CD14-positive monocyte (primary cell): ENCODE data around the gene CCDC180. TPM values are rescaled to one million over a fixed set of nuclear protein-coding genes. Genes with fewer than 3 reads are reported as not detected.

ENCODE experiments used
- DNase-seq, 3 donors: peaks; one replicate each; pipeline ENCODE4 v3.0.0-alpha.2; 2011 to 2022
- H2AFZ ChIP-seq: 2 replicates; pipeline ENCODE4 v1.6.0; 2012; ENCODE audit warnings: mild to moderate bottlenecking, low read depth, low read length, inconsistent platforms; ENCODE audit not compliant: insufficient read depth, poor library complexity, severe bottlenecking
- H3K27ac ChIP-seq, 2 donors: 1 replicate in 1 of 2; 2 replicates in 1 of 2; pipeline ENCODE4 v1.5.1; 2012 to 2013; ENCODE audit warnings: low read length in 2 of 2, control low read depth in 1 of 2, inconsistent platforms in 1 of 2, low read depth in 1 of 2, mild to moderate bottlenecking in 1 of 2
- H3K27me3 ChIP-seq, 2 donors: one replicate each; pipeline versions ENCODE4 v1.6.0 to v1.6.1; 2011 to 2013; ENCODE audit warnings: low read length in 2 of 2; ENCODE audit not compliant: control insufficient read depth in 2 of 2, insufficient read depth in 2 of 2
- H3K36me3 ChIP-seq, 2 donors: replicated peaks in 1 of 2; 1 replicate in 1 of 2; 2 replicates in 1 of 2; pipeline versions ENCODE4 v1.5.1 to v1.6.1; 2012 to 2013; ENCODE audit warnings: low read length in 2 of 2, control low read depth in 1 of 2, inconsistent platforms in 1 of 2, mild to moderate bottlenecking in 1 of 2; ENCODE audit not compliant: insufficient read depth in 2 of 2, control insufficient read depth in 1 of 2
- H3K4me1 ChIP-seq, 2 donors: 1 replicate in 1 of 2; 2 replicates in 1 of 2; pipeline versions ENCODE4 v1.5.1 to v1.6.1; 2012 to 2013; ENCODE audit warnings: low read length in 2 of 2, control low read depth in 1 of 2, inconsistent platforms in 1 of 2, mild to moderate bottlenecking in 1 of 2, moderate library complexity in 1 of 2; ENCODE audit not compliant: insufficient read depth in 2 of 2, control insufficient read depth in 1 of 2
- H3K4me2 ChIP-seq: replicated peaks from 2 replicates; pipeline ENCODE3; 2012; ENCODE audit warnings: low read length, moderate library complexity, mild to moderate bottlenecking; ENCODE audit not compliant: poor library complexity, severe bottlenecking; ENCODE audit errors: extremely low read depth
- H3K4me3 ChIP-seq, 3 experiments: fragments of 200-600 bp in 1 of 3; sonication (generic) in 1 of 3; replicated peaks in 1 of 3; 1 replicate in 2 of 3; 2 replicates in 1 of 3; pipeline ENCODE4 v1.5.1; 2011 to 2013; ENCODE audit warnings: low read length in 3 of 3, mild to moderate bottlenecking in 3 of 3, control low read depth in 2 of 3, low read depth in 2 of 3, inconsistent platforms in 1 of 3, moderate library complexity in 1 of 3
- H3K79me2 ChIP-seq: 2 replicates; pipeline ENCODE4 v1.6.0; 2012; ENCODE audit warnings: mild to moderate bottlenecking, control low read depth, inconsistent platforms, low read length, moderate library complexity; ENCODE audit not compliant: insufficient read depth
- H3K9ac ChIP-seq: 2 replicates; pipeline ENCODE4 v1.6.0; 2017; ENCODE audit warnings: low read length, mild to moderate bottlenecking; ENCODE audit not compliant: insufficient read depth, poor library complexity, severe bottlenecking
- H3K9me3 ChIP-seq, 2 donors: replicated peaks in 1 of 2; 1 replicate in 1 of 2; 2 replicates in 1 of 2; pipeline versions ENCODE4 v1.5.1 to v1.6.1; 2012 to 2013; ENCODE audit warnings: low read length in 2 of 2, control low read depth in 1 of 2; ENCODE audit not compliant: control insufficient read depth in 1 of 2, insufficient read depth in 1 of 2
- H4K20me1 ChIP-seq: 2 replicates; pipeline ENCODE4 v1.6.0; 2012; ENCODE audit warnings: mild to moderate bottlenecking, low read length, control low read depth, moderate library complexity; ENCODE audit not compliant: insufficient read depth
- H3K27ac Mint-ChIP-seq, 7 donors: one replicate each; pipeline ENCODE4 v1.8.0; 2020; ENCODE audit warnings: mild to moderate bottlenecking in 7 of 7, mixed read lengths in 7 of 7, moderate library complexity in 6 of 7, inconsistent platforms in 2 of 7
- H3K27me3 Mint-ChIP-seq, 3 donors: one replicate each; pipeline ENCODE4 v1.8.0; 2021 to 2022; ENCODE audit warnings: low read depth in 3 of 3, mild to moderate bottlenecking in 3 of 3, mixed read lengths in 3 of 3, moderate library complexity in 3 of 3, inconsistent platforms in 1 of 3
- H3K36me3 Mint-ChIP-seq, 2 donors: one replicate each; pipeline ENCODE4 v1.8.0; 2020; ENCODE audit warnings: mixed read lengths in 2 of 2, inconsistent platforms in 1 of 2, mild to moderate bottlenecking in 1 of 2
- H3K4me1 Mint-ChIP-seq: one replicate; pipeline ENCODE4 v1.8.0; 2020; ENCODE audit warnings: mild to moderate bottlenecking, mixed read lengths
- H3K4me3 Mint-ChIP-seq, 2 donors: one replicate each; pipeline ENCODE4 v1.8.0; 2020; ENCODE audit warnings: mild to moderate bottlenecking in 2 of 2, mixed read lengths in 2 of 2, moderate library complexity in 1 of 2
- H3K9me3 Mint-ChIP-seq, 7 donors: one replicate each; pipeline ENCODE4 v1.8.0; 2020 to 2022; ENCODE audit warnings: mixed read lengths in 7 of 7, mild to moderate bottlenecking in 6 of 7, moderate library complexity in 6 of 7, inconsistent platforms in 2 of 7
- CTCF ChIP-seq: fragments of 200-600 bp; IDR thresholded peaks from one replicate; pipeline ENCODE4 v1.8.0; 2022; ENCODE audit warnings: antibody characterized with exemption, mild to moderate bottlenecking
- WGBS: methylation state at CpG from one replicate; pipeline ENCODE4 v1.1.5; 2013; ENCODE audit warnings: missing lambda C conversion rate; ENCODE audit not compliant: insufficient coverage; 5-methylcytosine and 5-hydroxymethylcytosine counted together
- intact Hi-C, 2 donors: fragments of 100-400 bp; cut with micrococcal nuclease; formaldehyde crosslinking; loops; one replicate each; pipeline versions ENCODE4 v1.15.0 to v1.15.1; 2023
- polyA plus RNA-seq, 3 donors: library from polyadenylated mRNA; depleted of rRNA in 1 of 3; unstranded in 2 of 3; stranded (reverse) in 1 of 3; fragments of 300-500 nt in 2 of 3; fragments of >200 nt in 1 of 3; fragmentation: Illumina TruSeq in 2 of 3; gene quantifications; 1 replicate in 2 of 3; 2 replicates in 1 of 3; pipeline ENCODE4 v1.2.3, GENCODE V29; 2012 to 2021

CCDC180 gene
- polyA plus RNA-seq, 3 donors, result 0.24 to 1.3 TPM; not detected in 1

GRCh38 chr9:97313243-97313642 is 5.8 kb downstream of the CCDC180 start:
- peaks cover 0 to 1% (median 1%) of the 10 kb centered on the region in 3 donors for H3K27me3 Mint-ChIP-seq
- no peak overlapping the region for H3K9ac ChIP-seq
- H3K4me3 Mint-ChIP-seq, result no peak overlapping the region
- intact Hi-C loops, result no loop called here
- no peak overlapping the region for H3K4me3 ChIP-seq
- H3K27ac ChIP-seq, result no peak overlapping the region
- WGBS, result no CpG with 5 or more reads among the region's 4 CpGs
- no peak overlapping the region for H3K27ac Mint-ChIP-seq
- TF ChIP-seq CTCF, result no peak
- H3K36me3 ChIP-seq, result peaks cover 0 to 12% of the 10 kb centered on the region in 2 donors
- no peaks in the 10 kb centered on the region for H4K20me1 ChIP-seq
- no peaks in the 10 kb centered on the region for H3K79me2 ChIP-seq
- H3K4me1 ChIP-seq, result no peaks in the 10 kb centered on the region
- H3K4me2 ChIP-seq, result no peak overlapping the region
- H3K27me3 ChIP-seq, result no peaks in the 10 kb centered on the region
- H3K4me1 Mint-ChIP-seq, result no peaks in the 10 kb centered on the region
- no peaks in the 10 kb centered on the region for H3K9me3 ChIP-seq
- peaks cover 0 to 2% (median 0%) of the 10 kb centered on the region in 7 donors for H3K9me3 Mint-ChIP-seq
- H2AFZ ChIP-seq, result no peak overlapping the region
- no peak for DNase-seq
- H3K36me3 Mint-ChIP-seq, result peaks cover 7 to 8% of the 10 kb centered on the region in 2 donors

DNA sequence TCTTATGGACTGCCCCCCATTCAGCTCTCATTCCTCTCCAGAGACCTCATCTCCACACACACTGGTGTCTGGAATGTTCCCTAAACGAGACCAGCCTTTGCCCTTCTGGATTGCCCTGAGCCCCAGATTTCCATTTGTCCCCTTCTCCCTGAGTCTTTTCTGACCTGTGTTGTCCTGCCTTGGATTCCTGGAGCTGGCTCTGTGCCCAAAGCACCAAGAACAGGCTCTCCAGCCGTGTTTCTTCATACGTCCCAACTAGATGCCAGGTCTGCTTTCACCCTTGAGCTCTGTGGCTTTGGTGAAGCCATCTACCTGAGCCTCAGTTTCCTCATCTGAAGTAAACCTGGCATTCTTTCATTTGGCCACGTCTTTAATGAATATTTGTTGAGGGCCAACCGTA is 6.3 kb downstream of the CCDC180 start:
- Histone ChIP-seq H3K4me2 (no peak overlapping the region), H3K9ac (no peak overlapping the region), H3K79me2 (no peaks in the 10 kb centered on the region), H4K20me1 (no peaks in the 10 kb centered on the region), H3K4me1 (no peaks in the 10 kb centered on the region), H2AFZ (no peak overlapping the region), H3K27ac (no peak overlapping the region), H3K4me3 (no peak overlapping the region), H3K27me3 (no peaks in the 10 kb centered on the region), H3K36me3 (peaks cover 0 to 12% of the 10 kb centered on the region in 2 donors), H3K9me3 (no peaks in the 10 kb centered on the region)
- DNase-seq, result no peak
- intact Hi-C loops, result no loop called here
- Mint-ChIP-seq H3K36me3 (peaks cover 7 to 8% of the 10 kb centered on the region in 2 donors), H3K27ac (peak overlapping the region in 1 of 7 donors; percentile 49), H3K9me3 (peaks cover 0 to 2% (median 0%) of the 10 kb centered on the region in 7 donors), H3K4me1 (no peaks in the 10 kb centered on the region), H3K27me3 (peaks cover 0 to 1% (median 1%) of the 10 kb centered on the region in 3 donors), H3K4me3 (no peak overlapping the region)
- TF ChIP-seq CTCF, result no peak
- 91% methylated on average over 5 of the region's 5 CpGs for WGBS
